HEK293T (cell line): ENCODE data around the gene PRADC1.

Experiments
- ARNT ChIP-seq: fragments of 450-650 bp; IDR thresholded peaks from 2 replicates; pipeline ENCODE4 v1.6.1; 2017; ENCODE audit warnings: mild to moderate bottlenecking
- FOXA1 ChIP-seq: fragments of 450-650 bp; IDR thresholded peaks from 2 replicates; pipeline ENCODE4 v1.6.1; 2016; ENCODE audit warnings: mild to moderate bottlenecking
- FOXK2 ChIP-seq: fragments of 450-650 bp; IDR thresholded peaks from 2 replicates; pipeline ENCODE4 v1.6.1; 2016; ENCODE audit warnings: mild to moderate bottlenecking
- HDGF ChIP-seq: fragments of 450-650 bp; IDR thresholded peaks from 2 replicates; pipeline ENCODE4 v1.6.1; 2017; ENCODE audit warnings: antibody characterized with exemption, borderline replicate concordance
- L3MBTL2 ChIP-seq: fragments of 450-650 bp; conservative IDR thresholded peaks from 2 replicates; pipeline ENCODE4 v1.6.1; 2016; ENCODE audit warnings: mild to moderate bottlenecking
- NFRKB ChIP-seq: fragments of 450-650 bp; IDR thresholded peaks from 2 replicates; pipeline ENCODE4 v1.6.1; 2016; ENCODE audit warnings: mild to moderate bottlenecking, moderate library complexity
- PKNOX1 ChIP-seq: fragments of 450-650 bp; IDR thresholded peaks from 2 replicates; pipeline ENCODE4 v1.6.1; 2016
- SP1 ChIP-seq: fragments of 450-650 bp; IDR thresholded peaks from 2 replicates; pipeline ENCODE4 v1.6.1; 2017
- SUZ12 ChIP-seq: fragments of 450-650 bp; IDR thresholded peaks from 2 replicates; pipeline ENCODE4 v1.6.1; 2016; ENCODE audit warnings: mild to moderate bottlenecking
- ZNF384 ChIP-seq: fragments of 450-650 bp; IDR thresholded peaks from 2 replicates; pipeline ENCODE4 v1.6.1; 2016

- TF ChIP-seq ARNT (no peak), FOXA1 (no peak), L3MBTL2 (no peak), PKNOX1 (no peak), SP1 (no peak), SUZ12 (no peak), ZNF384 (no peak), HDGF (no peak), FOXK2 (no peak), NFRKB (no peak)
These were observed 25.8 kb upstream of the PRADC1 start for GRCh38 chr2:73258913-73259215.
